HCT116 (cell line): ENCODE results near the gene DOCK1. TPM values are rescaled to one million over a fixed set of nuclear protein-coding genes. Genes with fewer than 3 reads are reported as not detected.

Experiments used
- ATAC-seq: fragments of 200-7000 bp; cut with Tn5 transposase; 2 replicates; pipeline ENCODE4 v1.9.1; 2020; ENCODE audit warnings: mild to moderate bottlenecking, moderate library complexity
- BruUV-seq: library from RNA; stranded (reverse); fragments of 400-500 nt; replicated peaks from 2 replicates; lab custom pipeline; 2021; lab: Mats Ljungman, UMichigan
- CTCF ChIA-PET: fragments of 300-600 bp; sonication (Branson Sonifier 250); formaldehyde crosslinking; loops from one replicate; lab custom pipeline; 2021; ENCODE audit warnings: antibody characterized with exemption; lab: Charles Lee
- POLR2A ChIA-PET: fragments of 300-600, 350-600 bp; sonication (Branson Sonifier 250); formaldehyde crosslinking; loops from one replicate; lab custom pipeline; 2021; ENCODE audit warnings: antibody characterized with exemption; lab: Charles Lee
- RAD21 ChIA-PET, 2 experiments: fragments of 300-600 bp; sonication (Branson Sonifier 250); formaldehyde crosslinking; loops; one replicate each; lab custom pipeline; 2023; ENCODE audit warnings: low total read pairs in 2 of 2; ENCODE audit not compliant: uncharacterized antibody in 2 of 2, unreplicated experiment in 2 of 2, low non-redundant PET in 1 of 2; lab: Charles Lee
- DNase-seq: peaks from one replicate; pipeline ENCODE4 v3.0.0-alpha.2; 2010; ENCODE audit warnings: low read depth, low spot score
- H2AFZ ChIP-seq: fragments of 200-600 bp; shearing (Covaris generic), sonication (generic); 2 replicates; pipeline ENCODE4 v1.6.1; 2017; ENCODE audit warnings: low read depth, mixed run types, mixed read lengths, antibody characterized with exemption, low read length; ENCODE audit not compliant: poor library complexity, severe bottlenecking
- H3K27ac ChIP-seq: 2 replicates; pipeline ENCODE4 v1.5.1; 2012; ENCODE audit warnings: low read depth, low read length
- H3K27me3 ChIP-seq: fragments of 200-600 bp; sonication (generic); 2 replicates; pipeline ENCODE4 v1.6.1; 2016; ENCODE audit warnings: mixed run types, low read length, mixed read lengths; ENCODE audit not compliant: insufficient read depth
- H3K36me3 ChIP-seq, 2 experiments: fragments of 200-500 bp in 1 of 2; fragments of 200-600 bp in 1 of 2; sonication (Bioruptor generic) in 1 of 2; sonication (generic) in 1 of 2; 2 replicates each; pipeline versions ENCODE4 v1.5.1 to v1.6.1; 2014 to 2016; ENCODE audit warnings: low read length in 2 of 2, inconsistent platforms in 1 of 2, mixed read lengths in 1 of 2, mixed run types in 1 of 2; ENCODE audit not compliant: insufficient read depth in 2 of 2, control insufficient read depth in 1 of 2
- H3K4me1 ChIP-seq, 2 experiments: fragments of 200-600 bp in 1 of 2; sonication (generic) in 1 of 2; 2 replicates each; pipeline versions ENCODE4 v1.5.1 to v1.6.1; 2012 to 2017; ENCODE audit warnings: low read length in 2 of 2, inconsistent platforms in 1 of 2, mild to moderate bottlenecking in 1 of 2, mixed read lengths in 1 of 2, mixed run types in 1 of 2, moderate library complexity in 1 of 2; ENCODE audit not compliant: insufficient read depth in 2 of 2, control insufficient read depth in 1 of 2
- H3K4me2 ChIP-seq: fragments of 200-600 bp; sonication (generic); 2 replicates; pipeline ENCODE4 v1.6.1; 2017; ENCODE audit warnings: mixed run types, low read length, mixed read lengths
- H3K4me3 ChIP-seq, 2 experiments: fragments of 200-600 bp in 1 of 2; sonication (generic) in 1 of 2; replicated peaks in 1 of 2; 2 replicates each; pipeline ENCODE4 v1.5.1; 2011 to 2016; ENCODE audit warnings: low read length in 2 of 2, control low read depth in 1 of 2, low read depth in 1 of 2, mild to moderate bottlenecking in 1 of 2, mixed read lengths in 1 of 2, mixed run types in 1 of 2
- H3K79me2 ChIP-seq: fragments of 200-600 bp; sonication (generic); 2 replicates; pipeline ENCODE4 v1.6.1; 2017; ENCODE audit warnings: mild to moderate bottlenecking, mixed run types, low read length, moderate library complexity, mixed read lengths; ENCODE audit not compliant: insufficient read depth
- H3K9ac ChIP-seq: fragments of 200-600 bp; sonication (generic); 2 replicates; pipeline ENCODE4 v1.6.1; 2016; ENCODE audit warnings: low read length, mixed read lengths
- H3K9me2 ChIP-seq: fragments of 200-600 bp; sonication (generic), shearing (Covaris generic); 2 replicates; pipeline ENCODE4 v1.6.1; 2017; ENCODE audit warnings: mixed run types, mild to moderate bottlenecking, moderate library complexity; ENCODE audit not compliant: insufficient read depth
- H3K9me3 ChIP-seq, 2 experiments: fragments of 200-500 bp in 1 of 2; fragments of 200-600 bp in 1 of 2; sonication (Bioruptor generic) in 1 of 2; sonication (generic) in 1 of 2; 2 replicates each; pipeline ENCODE4 v1.6.1; 2014 to 2017; ENCODE audit warnings: low read length in 2 of 2, mixed read lengths in 2 of 2, inconsistent platforms in 1 of 2, low read depth in 1 of 2, mild to moderate bottlenecking in 1 of 2, mixed run types in 1 of 2, moderate library complexity in 1 of 2; ENCODE audit not compliant: control insufficient read depth in 1 of 2, insufficient read depth in 1 of 2
- H4K20me1 ChIP-seq: fragments of 200-600 bp; sonication (generic), shearing (Covaris generic); 2 replicates; pipeline ENCODE4 v1.6.1; 2017; ENCODE audit warnings: mixed run types, mild to moderate bottlenecking, moderate library complexity; ENCODE audit not compliant: insufficient read depth
- CEBPB ChIP-seq: IDR thresholded peaks from 2 replicates; pipeline ENCODE4 v1.6.1; 2012; ENCODE audit warnings: low read depth
- CTCF ChIP-seq, 3 experiments: fragments of 200-600 bp in 1 of 3; sonication (generic) in 1 of 3; IDR thresholded peaks in 2 of 3; conservative IDR thresholded peaks in 1 of 3; 2 replicates each; pipeline ENCODE4 v1.5.1; 2012 to 2017; ENCODE audit warnings: low read depth in 2 of 3, low read length in 2 of 3, antibody characterized with exemption in 1 of 3, borderline replicate concordance in 1 of 3, control low read depth in 1 of 3, mild to moderate bottlenecking in 1 of 3, mixed read lengths in 1 of 3, mixed run types in 1 of 3, moderate library complexity in 1 of 3; ENCODE audit not compliant: insufficient read depth in 1 of 3
- EGR1 ChIP-seq: IDR thresholded peaks from 2 replicates; pipeline ENCODE4 v1.6.1; 2012; ENCODE audit warnings: low read depth
- ELF1 ChIP-seq: IDR thresholded peaks from 2 replicates; pipeline ENCODE4 v1.6.1; 2012; ENCODE audit warnings: low read depth, borderline replicate concordance
- EZH2 ChIP-seq: fragments of 200-600 bp; sonication (generic); IDR thresholded peaks from 2 replicates; pipeline ENCODE4 v1.6.1; 2017; ENCODE audit warnings: antibody characterized with exemption, mixed run types
- EZH2phosphoT487 ChIP-seq: fragments of 200-600 bp; IDR thresholded peaks from 2 replicates; pipeline ENCODE4 v1.6.1; 2018; ENCODE audit warnings: antibody characterized with exemption, borderline replicate concordance
- RAD21 ChIP-seq: IDR thresholded peaks from 2 replicates; pipeline ENCODE4 v1.6.1; 2012; ENCODE audit warnings: low read depth, mild to moderate bottlenecking
- SIN3A ChIP-seq: IDR thresholded peaks from 2 replicates; pipeline ENCODE4 v1.6.1; 2012; ENCODE audit warnings: low read depth
- SP1 ChIP-seq: IDR thresholded peaks from 2 replicates; pipeline ENCODE4 v1.6.1; 2012; ENCODE audit warnings: low read depth
- TCF7L2 ChIP-seq: IDR thresholded peaks from 2 replicates; pipeline ENCODE4 v1.7.0; 2011; ENCODE audit warnings: borderline replicate concordance, inconsistent platforms; ENCODE audit not compliant: insufficient read depth, insufficient read length; ENCODE audit errors: extremely low read depth
- ZBTB33 ChIP-seq: IDR thresholded peaks from 2 replicates; pipeline ENCODE4 v1.6.1; 2011; ENCODE audit warnings: mild to moderate bottlenecking, low read length, moderate library complexity; ENCODE audit not compliant: insufficient replicate concordance; ENCODE audit errors: extremely low read depth
- ZFX ChIP-seq: fragments of 450-650 bp; IDR thresholded peaks from 2 replicates; pipeline ENCODE4 v1.6.1; 2017
- ZNF274 ChIP-seq: fragments of 200-500 bp; sonication (Bioruptor generic); IDR thresholded peaks from 2 replicates; pipeline ENCODE4 v1.6.1; 2014; ENCODE audit warnings: mild to moderate bottlenecking, low read depth, low read length, inconsistent platforms
- intact Hi-C: fragments of 100-400 bp; cut with micrococcal nuclease; formaldehyde crosslinking; loops from 2 replicates; pipeline ENCODE4 v1.10.0; 2022
- total RNA-seq: library from RNA; stranded (reverse); gene quantifications from one replicate; pipeline ENCODE4 v1.2.1, GENCODE V29; 2021; ENCODE audit not compliant: unreplicated experiment
- TF ChIP-seq, protein P1 (sequence below): IDR thresholded peaks from 2 replicates; pipeline ENCODE4 v1.6.1; 2012; ENCODE audit warnings: low read depth
- TF ChIP-seq, protein P2 (sequence below): IDR thresholded peaks from 2 replicates; pipeline ENCODE4 v1.6.1; 2012

Gene DOCK1
- total RNA-seq, 1 experiment from 2014 or later = 46.5 TPM

- no peak for TF ChIP-seq ZNF274
- no peak for TF ChIP-seq SP1
Measured at GRCh38 chr10:126903656-126904360, 1.4 kb upstream of the DOCK1 start (continued).

DNA sequence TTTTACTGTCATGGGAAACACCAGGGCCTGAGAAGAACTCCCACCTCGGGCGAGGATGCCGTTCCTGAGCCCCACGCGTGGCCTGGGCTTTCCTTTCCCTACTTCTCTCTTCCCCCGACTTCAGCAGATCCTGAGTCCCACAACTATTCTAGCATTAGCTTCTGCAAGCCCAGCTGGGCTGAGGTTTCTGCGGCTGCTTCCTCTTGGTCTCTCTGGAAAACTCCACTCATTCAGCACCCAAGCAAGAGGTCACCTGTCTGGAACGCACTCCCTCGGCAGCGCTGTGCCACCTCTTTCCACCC lies 761 bp upstream of the DOCK1 start:
- no TSS peak for BruUV-seq
- no peaks in the 10 kb centered on the region for H3K27me3 ChIP-seq
- H3K4me2 ChIP-seq = peak overlapping the region; percentile 98
- ChIA-PET CTCF (no interaction called here), RAD21 (no interaction called here), POLR2A (no interaction called here)
- peak overlapping the region; percentile 69 to 80 for H3K4me3 ChIP-seq
- intact Hi-C loops = loop anchor here (10.0 kb wide), 1 partner anchor 240 kb away; no protein-coding TSS in a partner anchor
- H3K9me2 ChIP-seq = no peaks in the 10 kb centered on the region
- ATAC-seq (no peak), DNase-seq (no peak)
- peaks cover 35% of the 10 kb centered on the region for H3K79me2 ChIP-seq
- peak overlapping the region; percentile 70 for H3K9ac ChIP-seq
- H3K4me1 ChIP-seq = peaks cover 24 to 44% of the 10 kb centered on the region in 2 experiments
- 0 out of 4 replicates have a peak, but pooled peaks cover 0 to 1% of the 10 kb centered on the region in 2 experiments for H3K9me3 ChIP-seq
- H3K27ac ChIP-seq = peak overlapping the region; percentile 80
- H3K36me3 ChIP-seq = no peaks in the 10 kb centered on the region
- no peaks in the 10 kb centered on the region for H4K20me1 ChIP-seq
- peak overlapping the region; percentile 40 for H2AFZ ChIP-seq
- TF ChIP-seq TCF7L2 (no peak), CTCF (IDR thresholded peaks at IDR 0.05 in 2 of 3, conservative IDR thresholded peaks at IDR 0.05 in 1 of 3; ENCODE audit: borderline replicate concordance in 1 of 3, insufficient read depth in 1 of 3, low read depth in 2 of 3, low read length in 2 of 3) (no peak), ZFX (no peak), ELF1 (no peak), EZH2phosphoT487 (no peak), EGR1 (no peak), SIN3A (no peak), EZH2 (no peak), CEBPB (no peak), RAD21 (no peak), ZBTB33 (no peak)
- TF ChIP-seq, protein P1, sequence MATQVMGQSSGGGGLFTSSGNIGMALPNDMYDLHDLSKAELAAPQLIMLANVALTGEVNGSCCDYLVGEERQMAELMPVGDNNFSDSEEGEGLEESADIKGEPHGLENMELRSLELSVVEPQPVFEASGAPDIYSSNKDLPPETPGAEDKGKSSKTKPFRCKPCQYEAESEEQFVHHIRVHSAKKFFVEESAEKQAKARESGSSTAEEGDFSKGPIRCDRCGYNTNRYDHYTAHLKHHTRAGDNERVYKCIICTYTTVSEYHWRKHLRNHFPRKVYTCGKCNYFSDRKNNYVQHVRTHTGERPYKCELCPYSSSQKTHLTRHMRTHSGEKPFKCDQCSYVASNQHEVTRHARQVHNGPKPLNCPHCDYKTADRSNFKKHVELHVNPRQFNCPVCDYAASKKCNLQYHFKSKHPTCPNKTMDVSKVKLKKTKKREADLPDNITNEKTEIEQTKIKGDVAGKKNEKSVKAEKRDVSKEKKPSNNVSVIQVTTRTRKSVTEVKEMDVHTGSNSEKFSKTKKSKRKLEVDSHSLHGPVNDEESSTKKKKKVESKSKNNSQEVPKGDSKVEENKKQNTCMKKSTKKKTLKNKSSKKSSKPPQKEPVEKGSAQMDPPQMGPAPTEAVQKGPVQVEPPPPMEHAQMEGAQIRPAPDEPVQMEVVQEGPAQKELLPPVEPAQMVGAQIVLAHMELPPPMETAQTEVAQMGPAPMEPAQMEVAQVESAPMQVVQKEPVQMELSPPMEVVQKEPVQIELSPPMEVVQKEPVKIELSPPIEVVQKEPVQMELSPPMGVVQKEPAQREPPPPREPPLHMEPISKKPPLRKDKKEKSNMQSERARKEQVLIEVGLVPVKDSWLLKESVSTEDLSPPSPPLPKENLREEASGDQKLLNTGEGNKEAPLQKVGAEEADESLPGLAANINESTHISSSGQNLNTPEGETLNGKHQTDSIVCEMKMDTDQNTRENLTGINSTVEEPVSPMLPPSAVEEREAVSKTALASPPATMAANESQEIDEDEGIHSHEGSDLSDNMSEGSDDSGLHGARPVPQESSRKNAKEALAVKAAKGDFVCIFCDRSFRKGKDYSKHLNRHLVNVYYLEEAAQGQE = no peak
- TF ChIP-seq, protein P2, sequence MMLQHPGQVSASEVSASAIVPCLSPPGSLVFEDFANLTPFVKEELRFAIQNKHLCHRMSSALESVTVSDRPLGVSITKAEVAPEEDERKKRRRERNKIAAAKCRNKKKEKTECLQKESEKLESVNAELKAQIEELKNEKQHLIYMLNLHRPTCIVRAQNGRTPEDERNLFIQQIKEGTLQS = no peak
